ENCODE measurements around the gene TAS2R16. TPM values are rescaled to one million over a fixed set of nuclear protein-coding genes. Genes with fewer than 3 reads are reported as not detected.

TAS2R16 gene
- total RNA-seq, 1 donor from 2014 or later = not detected

DNA sequence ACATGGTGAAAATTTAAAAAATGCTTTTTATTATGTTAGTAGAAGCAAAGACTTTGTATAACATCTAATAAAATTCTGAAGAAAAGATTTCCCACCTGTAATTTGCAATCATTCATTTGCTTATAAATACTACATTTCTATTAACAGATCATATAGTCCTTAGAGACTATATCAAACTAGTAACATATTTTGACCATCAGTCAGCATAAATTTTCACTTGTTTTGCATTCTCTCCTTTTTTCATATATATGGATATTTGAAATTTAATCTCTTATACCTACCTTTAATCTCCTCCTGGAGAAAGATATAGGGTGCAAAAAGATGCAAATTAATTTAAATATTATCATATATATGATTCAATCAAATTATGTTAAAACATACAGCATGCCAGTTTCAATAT is 16.9 kb upstream of the TAS2R16 start:
- TF ChIP-seq, protein P1, sequence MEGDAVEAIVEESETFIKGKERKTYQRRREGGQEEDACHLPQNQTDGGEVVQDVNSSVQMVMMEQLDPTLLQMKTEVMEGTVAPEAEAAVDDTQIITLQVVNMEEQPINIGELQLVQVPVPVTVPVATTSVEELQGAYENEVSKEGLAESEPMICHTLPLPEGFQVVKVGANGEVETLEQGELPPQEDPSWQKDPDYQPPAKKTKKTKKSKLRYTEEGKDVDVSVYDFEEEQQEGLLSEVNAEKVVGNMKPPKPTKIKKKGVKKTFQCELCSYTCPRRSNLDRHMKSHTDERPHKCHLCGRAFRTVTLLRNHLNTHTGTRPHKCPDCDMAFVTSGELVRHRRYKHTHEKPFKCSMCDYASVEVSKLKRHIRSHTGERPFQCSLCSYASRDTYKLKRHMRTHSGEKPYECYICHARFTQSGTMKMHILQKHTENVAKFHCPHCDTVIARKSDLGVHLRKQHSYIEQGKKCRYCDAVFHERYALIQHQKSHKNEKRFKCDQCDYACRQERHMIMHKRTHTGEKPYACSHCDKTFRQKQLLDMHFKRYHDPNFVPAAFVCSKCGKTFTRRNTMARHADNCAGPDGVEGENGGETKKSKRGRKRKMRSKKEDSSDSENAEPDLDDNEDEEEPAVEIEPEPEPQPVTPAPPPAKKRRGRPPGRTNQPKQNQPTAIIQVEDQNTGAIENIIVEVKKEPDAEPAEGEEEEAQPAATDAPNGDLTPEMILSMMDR (IDR thresholded peaks at IDR 0.05) = no peak
- no peak for ATAC-seq
- no peak for DNase-seq
- Histone ChIP-seq H3K36me3 (no peaks in the 10 kb centered on the region), H3K4me3 (no peak overlapping the region), H3K9me3 (no peaks in the 10 kb centered on the region), H3K27me3 (ENCODE audit: low read depth) (no peaks in the 10 kb centered on the region), H3K27ac (no peak overlapping the region), H3K4me1 (no peaks in the 10 kb centered on the region)
- intact Hi-C loops (cut with DNase I) = no loop called here

DNA sequence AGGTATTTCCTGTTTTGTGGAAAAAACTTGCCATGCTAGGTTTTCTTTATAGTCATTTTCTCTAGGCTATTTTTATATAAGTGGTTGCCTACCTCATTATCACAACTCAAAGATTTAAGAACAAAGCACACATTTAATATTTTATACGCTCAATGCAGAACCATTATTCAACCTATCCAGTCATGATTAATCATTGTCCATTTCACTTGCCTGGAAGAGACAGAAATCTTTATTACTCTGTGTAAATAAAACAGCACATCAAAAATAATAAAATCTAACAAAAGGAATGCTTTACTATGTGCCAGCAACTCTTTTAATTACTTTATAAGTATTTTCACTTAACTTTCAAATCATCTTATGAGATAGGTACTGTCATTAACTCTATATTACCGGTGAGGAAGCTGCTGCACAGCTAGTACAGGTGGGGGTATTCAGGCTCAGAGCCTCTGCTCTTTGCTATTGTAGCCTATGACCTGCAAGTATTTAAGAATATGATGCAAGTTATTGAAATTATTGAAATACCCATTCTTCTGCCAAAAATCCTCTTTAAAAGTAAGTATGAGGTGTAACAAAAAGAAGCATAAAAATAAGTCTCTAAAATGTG is 16.4 kb upstream of the TAS2R16 start:
- Histone ChIP-seq H3K9me3 (no peaks in the 10 kb centered on the region), H3K36me3 (no peaks in the 10 kb centered on the region), H3K4me3 (no peak overlapping the region), H3K27me3 (ENCODE audit: low read depth) (no peaks in the 10 kb centered on the region), H3K4me1 (no peaks in the 10 kb centered on the region), H3K27ac (no peak overlapping the region)
- ATAC-seq (no peak), DNase-seq (no peak)
- intact Hi-C loops (cut with DNase I) = no loop called here
- TF ChIP-seq, protein P1 (IDR thresholded peaks at IDR 0.05) = no peak

DNA sequence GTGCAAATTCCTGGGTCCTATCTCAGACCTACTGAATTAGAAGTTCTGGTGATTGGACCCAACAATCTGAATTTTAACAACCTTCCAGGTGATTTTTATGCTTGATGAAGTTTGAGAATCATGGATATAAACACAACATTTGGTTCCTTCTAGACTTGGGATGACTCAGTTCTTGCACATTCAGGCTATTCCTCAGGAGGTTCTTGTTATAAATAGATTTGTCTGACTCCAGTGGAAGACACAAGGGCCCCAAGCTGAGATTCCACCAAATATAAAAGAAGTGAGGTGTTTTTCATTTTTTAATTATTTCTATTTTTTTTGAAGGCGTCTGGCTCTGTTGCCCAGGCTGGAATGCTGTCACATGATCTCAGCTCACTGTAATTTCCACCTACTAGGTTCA is 9.4 kb upstream of the TAS2R16 start:
- intact Hi-C loops (cut with DNase I) = no loop called here
- Histone ChIP-seq H3K27me3 (ENCODE audit: low read depth) (no peaks in the 10 kb centered on the region), H3K27ac (no peak overlapping the region), H3K36me3 (no peaks in the 10 kb centered on the region), H3K9me3 (no peaks in the 10 kb centered on the region), H3K4me1 (no peaks in the 10 kb centered on the region), H3K4me3 (no peak overlapping the region)
- TF ChIP-seq, protein P1 (IDR thresholded peaks at IDR 0.05) = no peak
- DNase-seq (no peak), ATAC-seq (no peak)

DNA sequence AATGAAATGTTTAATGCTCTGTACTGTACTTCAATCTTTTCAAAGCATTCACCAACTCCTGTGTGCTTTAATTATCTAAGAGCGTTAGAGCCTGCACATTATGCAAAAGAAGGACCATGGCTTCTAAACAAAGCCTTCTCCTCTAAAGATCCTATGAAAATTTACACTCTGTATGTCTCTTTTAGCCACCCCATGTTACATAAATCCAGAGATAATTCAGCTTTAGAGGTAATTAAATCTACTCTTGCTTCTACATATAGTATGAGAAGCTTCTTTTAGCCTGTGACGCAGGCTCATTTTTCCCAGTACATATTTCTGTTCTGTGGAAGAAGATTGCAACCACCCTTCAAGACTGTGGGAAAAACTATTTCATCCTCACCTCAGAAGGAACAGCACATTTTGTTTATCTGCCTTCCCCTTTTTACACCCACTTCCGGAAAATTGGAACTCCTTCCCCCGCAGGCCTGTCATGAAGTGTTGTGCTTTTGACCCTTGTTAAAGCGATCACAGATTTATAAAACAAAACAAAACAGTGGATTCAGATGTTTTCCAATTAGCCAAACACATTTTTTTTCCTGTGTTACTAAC is 8.1 kb upstream of the TAS2R16 start:
- H3K9me3 ChIP-seq = no peaks in the 10 kb centered on the region
- H3K36me3 ChIP-seq = no peaks in the 10 kb centered on the region

DNA sequence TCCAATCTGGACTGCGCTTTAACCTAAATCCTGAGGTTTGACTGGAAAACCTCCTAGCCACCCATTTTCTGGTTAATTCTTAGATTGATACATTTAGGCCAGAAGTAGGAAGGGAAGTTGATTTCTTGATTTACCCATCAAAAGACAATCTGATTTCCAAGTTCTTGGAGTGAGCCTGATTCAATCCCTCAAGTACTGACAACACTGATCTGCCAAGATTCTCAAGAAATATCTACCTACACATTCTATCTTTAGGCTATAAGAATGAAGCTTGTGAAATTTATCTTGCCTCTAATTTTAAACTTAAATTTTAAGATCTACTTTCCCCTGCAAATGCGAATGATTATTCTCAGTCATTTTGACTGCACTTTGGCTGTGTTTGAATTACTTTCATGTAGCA is 5.9 kb downstream of the TAS2R16 start:
- ATAC-seq = no peak
- H3K4me3 ChIP-seq = no peak overlapping the region
- TF ChIP-seq, protein P1 (IDR thresholded peaks at IDR 0.05) = no peak
- DNase-seq = no peak
- no peaks in the 10 kb centered on the region for H3K4me1 ChIP-seq
- intact Hi-C loops (cut with DNase I) = no loop called here
- no peaks in the 10 kb centered on the region for H3K9me3 ChIP-seq
- H3K27ac ChIP-seq = no peak overlapping the region
- no peaks in the 10 kb centered on the region for H3K36me3 ChIP-seq
- no peaks in the 10 kb centered on the region for H3K27me3 ChIP-seq (ENCODE audit: low read depth)

More for the DNA sequence above, 8.1 kb upstream of the TAS2R16 start:
- intact Hi-C loops (cut with DNase I) = no loop called here
- Histone ChIP-seq H3K27ac (no peak overlapping the region), H3K4me3 (no peak overlapping the region), H3K27me3 (ENCODE audit: low read depth) (no peaks in the 10 kb centered on the region), H3K4me1 (no peaks in the 10 kb centered on the region)
- DNase-seq (no peak), ATAC-seq (no peak)
- TF ChIP-seq, protein P1 (IDR thresholded peaks at IDR 0.05) = no peak

All from lower lobe of right lung (tissue), 2 donors.